ENCODE measurements around the gene DAZAP2. TPM values are rescaled to one million over a fixed set of nuclear protein-coding genes. Genes with fewer than 3 reads are reported as not detected.
"Not testable (repeated sequence)": the region's sequence is repeated elsewhere in the genome, so short reads cannot be mapped to it uniquely, and the experiment has no call there.

Gene DAZAP2
- total RNA-seq, 1 donor from 2014 or later, result 124 TPM

DNA sequence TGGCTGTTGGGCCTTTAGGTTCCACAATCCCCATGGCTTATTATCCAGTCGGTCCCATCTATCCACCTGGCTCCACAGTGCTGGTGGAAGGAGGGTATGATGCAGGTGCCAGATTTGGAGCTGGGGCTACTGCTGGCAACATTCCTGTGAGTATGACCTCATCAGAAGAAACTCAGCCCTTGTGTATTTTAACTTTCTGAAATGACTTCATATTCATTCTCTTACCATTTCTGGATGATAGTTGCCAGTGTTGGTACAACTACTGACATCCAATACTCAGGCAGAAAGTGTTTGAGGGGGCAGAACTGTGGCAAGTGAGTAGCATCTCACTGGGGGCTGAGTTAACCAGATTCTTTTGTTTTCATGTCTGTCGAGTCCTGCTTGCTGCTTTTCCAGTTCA, 2.3 kb downstream of the DAZAP2 start:
- intact Hi-C loops (cut with DNase I), result no loop called here
- DNase-seq (no peak), ATAC-seq (ENCODE audit: poor library complexity) (no peak)

DNA sequence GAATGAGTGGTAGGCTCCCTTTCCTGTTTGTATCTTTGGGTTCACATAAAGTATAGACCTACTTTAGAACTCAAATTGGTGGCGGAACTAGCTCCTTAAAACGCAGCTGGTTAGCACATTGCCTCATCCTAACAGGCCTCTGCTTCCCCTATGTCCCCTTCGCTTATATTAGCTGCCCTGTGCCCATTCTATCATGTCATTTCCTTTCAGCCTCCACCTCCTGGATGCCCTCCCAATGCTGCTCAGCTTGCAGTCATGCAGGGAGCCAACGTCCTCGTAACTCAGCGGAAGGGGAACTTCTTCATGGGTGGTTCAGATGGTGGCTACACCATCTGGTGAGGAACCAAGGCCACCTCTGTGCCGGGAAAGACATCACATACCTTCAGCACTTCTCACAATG, 3.5 kb downstream of the DAZAP2 start:
- no peak for ATAC-seq (ENCODE audit: poor library complexity)
- DNase-seq, result peak; percentile 59
- intact Hi-C loops (cut with DNase I), result no loop called here

- intact Hi-C loops (cut with DNase I), result no loop called here
- ATAC-seq (ENCODE audit: poor library complexity), result no peak
These were observed 4.2 kb downstream of the DAZAP2 start for GRCh38 chr12:51242876-51243275.

GRCh38 chr12:51244269-51244668, 5.6 kb downstream of the DAZAP2 start:
- no peak for ATAC-seq (ENCODE audit: poor library complexity)
- DNase-seq, result no peak
- intact Hi-C loops (cut with DNase I), result no loop called here

More at GRCh38 chr12:51242876-51243275, 4.2 kb downstream of the DAZAP2 start:
- DNase-seq, result no peak

- DNase-seq (no peak), ATAC-seq (ENCODE audit: poor library complexity) (no peak)
- intact Hi-C loops (cut with DNase I), result no loop called here
These were observed 7.0 kb downstream of the DAZAP2 start for GRCh38 chr12:51245476-51246253.

DNA sequence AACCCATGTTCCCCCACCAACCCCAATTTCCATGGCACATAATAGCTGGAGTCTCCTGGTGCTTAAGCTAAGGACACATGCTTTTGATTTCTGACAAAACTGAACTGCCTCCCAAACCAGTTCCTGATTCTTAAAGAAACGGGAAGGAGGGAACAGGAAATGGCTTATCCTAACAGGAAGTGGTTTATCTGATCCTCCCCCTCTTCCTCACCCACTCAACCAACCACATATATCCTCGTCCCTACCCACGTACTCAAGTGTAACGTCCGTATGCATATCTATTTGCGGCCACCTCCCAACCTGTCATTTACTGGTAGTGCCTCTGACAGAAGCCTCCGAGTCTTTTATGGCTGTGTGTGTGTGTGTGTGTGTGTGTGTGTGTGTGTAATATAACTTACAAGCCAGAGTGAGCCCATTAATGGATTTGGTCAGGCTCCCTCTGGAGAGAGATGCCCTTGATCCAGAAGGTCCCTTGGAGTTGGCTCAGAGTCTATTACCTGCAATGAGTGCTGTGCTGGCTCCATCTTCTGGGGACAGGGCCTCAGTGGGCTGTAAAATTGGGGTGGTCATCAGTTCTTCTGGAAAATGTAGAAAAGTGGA, 7.7 kb downstream of the DAZAP2 start:
- intact Hi-C loops (cut with DNase I), result no loop called here
- no peak for DNase-seq
- peak; percentile 53 for ATAC-seq (ENCODE audit: poor library complexity)

- no peak for ATAC-seq (ENCODE audit: poor library complexity)
- DNase-seq, result no peak
- intact Hi-C loops (cut with DNase I), result no loop called here
These were observed 9.0 kb downstream of the DAZAP2 start for GRCh38 chr12:51247523-51248206.

GRCh38 chr12:51253276-51253675, 14.7 kb downstream of the DAZAP2 start:
- intact Hi-C loops (cut with DNase I), result no loop called here
- ATAC-seq (ENCODE audit: poor library complexity), result no peak
- DNase-seq, result no peak

DNA sequence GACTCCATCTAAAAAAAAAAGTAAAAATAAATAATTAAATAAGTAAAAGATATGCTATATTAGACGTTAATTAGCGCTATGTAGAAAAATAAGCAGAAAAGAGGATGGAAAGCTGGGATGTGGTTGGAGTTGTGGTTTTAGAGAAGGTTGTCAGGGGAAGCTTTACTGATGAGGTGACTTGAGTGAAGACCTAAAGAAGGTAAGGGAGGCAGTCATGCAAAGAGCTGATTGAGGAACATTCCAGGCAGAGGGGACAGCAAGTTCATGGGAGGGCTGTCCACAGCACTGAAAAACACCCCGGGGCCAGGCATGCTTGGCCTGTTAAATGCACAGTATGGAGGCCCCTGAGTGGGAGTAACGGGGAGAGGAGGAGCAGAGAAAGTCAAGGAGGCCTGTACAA, 15.9 kb downstream of the DAZAP2 start:
- intact Hi-C loops (cut with DNase I), result no loop called here
- ATAC-seq (ENCODE audit: poor library complexity) (no peak), DNase-seq (no peak)

DNA sequence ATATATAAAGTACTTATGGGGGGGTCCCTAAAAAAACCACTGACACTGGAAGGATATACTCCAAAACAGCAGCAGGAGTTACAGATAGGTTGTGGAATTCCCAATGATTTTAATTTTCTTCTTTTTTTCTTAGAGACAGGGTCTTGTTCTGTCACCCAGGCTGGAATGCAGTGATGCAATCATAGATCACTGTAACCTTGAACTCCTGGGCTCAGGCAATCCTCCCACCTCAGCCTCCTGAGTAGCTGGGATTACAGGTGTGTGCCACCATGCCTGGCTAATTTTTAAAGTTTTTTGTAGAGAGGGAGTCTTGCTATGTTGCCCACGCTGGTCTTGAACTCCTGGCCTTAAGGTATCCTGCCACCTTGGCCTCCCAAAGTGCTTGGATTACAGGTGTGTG, 21.0 kb downstream of the DAZAP2 start:
- DNase-seq; intact Hi-C loops (cut with DNase I); ATAC-seq (ENCODE audit: poor library complexity): not testable (repeated sequence)

- no peak for ATAC-seq (ENCODE audit: poor library complexity)
- intact Hi-C loops (cut with DNase I), result loop anchor here (10.0 kb wide), 1 partner anchor 82 kb away; the partner anchor contains the start of gene CELA1
- no peak for DNase-seq
These were observed 24.1 kb downstream of the DAZAP2 start for GRCh38 chr12:51262758-51263177.

DNA sequence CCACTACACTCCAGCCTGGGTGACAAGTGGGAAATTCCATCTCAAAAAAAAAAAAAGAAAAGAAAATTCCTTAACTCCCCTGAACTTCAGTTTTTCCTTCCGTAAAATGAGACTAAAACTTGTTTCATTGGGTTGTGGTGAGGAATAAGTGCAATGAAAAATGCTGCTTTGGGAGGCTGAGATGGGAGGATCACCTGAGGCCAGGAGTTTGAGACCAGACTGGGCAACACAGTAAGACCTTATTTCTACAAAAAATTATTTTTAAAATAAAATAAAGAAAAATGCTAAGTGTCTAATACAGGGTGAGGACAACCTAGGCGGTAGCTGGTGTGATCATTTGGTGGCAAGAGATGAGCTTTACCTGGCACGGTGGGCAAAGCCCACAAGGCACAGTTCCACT, 24.7 kb downstream of the DAZAP2 start:
- DNase-seq (no peak), ATAC-seq (ENCODE audit: poor library complexity) (no peak)
- intact Hi-C loops (cut with DNase I), result loop anchor here (10.0 kb wide), 1 partner anchor 81 kb away; the partner anchor contains the start of gene CELA1

DNA sequence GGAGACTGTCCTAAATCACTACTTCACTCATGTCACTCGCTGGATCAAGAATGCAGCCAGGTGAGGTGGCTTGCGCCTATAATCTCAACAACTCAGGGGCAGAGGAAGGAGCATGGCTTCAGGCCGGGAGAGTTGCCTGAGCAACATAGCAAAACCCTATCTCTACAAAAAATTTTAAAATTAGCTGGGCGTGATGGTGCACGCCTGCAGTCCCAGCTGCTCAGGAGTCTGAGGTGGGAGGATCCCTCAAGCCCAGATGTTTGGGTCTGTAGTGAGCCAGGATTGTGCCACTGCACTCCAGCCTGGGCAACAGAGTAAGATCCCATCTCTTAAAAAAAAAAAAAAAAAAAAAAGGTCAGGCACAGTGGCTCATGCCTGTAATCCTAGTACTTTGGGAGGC, 25.7 kb downstream of the DAZAP2 start:
- intact Hi-C loops (cut with DNase I), result loop anchor here (10.0 kb wide), 1 partner anchor 81 kb away; the partner anchor contains the start of gene CELA1
- ATAC-seq (ENCODE audit: poor library complexity), result no peak
- DNase-seq, result no peak

DNA sequence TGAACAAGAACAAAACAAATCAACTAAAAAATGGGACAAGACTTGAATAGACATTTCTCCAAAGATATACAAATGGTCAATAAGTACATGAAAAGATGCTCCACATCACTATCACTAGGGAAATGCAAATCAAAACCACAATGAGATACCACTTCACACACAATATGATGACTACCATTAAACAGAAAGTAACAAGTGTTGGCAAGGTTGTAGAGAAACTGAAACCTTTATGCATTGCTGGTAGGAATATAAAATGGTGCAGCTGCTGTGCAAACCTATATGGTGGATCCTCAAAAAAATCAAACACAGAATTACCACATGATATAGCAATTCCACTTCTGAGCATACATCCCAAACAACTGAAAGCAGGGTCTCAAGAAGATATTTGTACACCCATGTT, 26.4 kb downstream of the DAZAP2 start:
- intact Hi-C loops (cut with DNase I), result loop anchor here (10.0 kb wide), 1 partner anchor 80 kb away; the partner anchor contains the start of gene CELA1
- DNase-seq (no peak), ATAC-seq (ENCODE audit: poor library complexity) (no peak)

- intact Hi-C loops (cut with DNase I), result loop anchor here (10.0 kb wide), 1 partner anchor 75 kb away; the partner anchor contains the start of gene CELA1
- ATAC-seq (ENCODE audit: poor library complexity) (peak; percentile 52), DNase-seq (peak; percentile 57)
These were observed 30.8 kb downstream of the DAZAP2 start for GRCh38 chr12:51269174-51270066.

GRCh38 chr12:51270067-51270950, 31.7 kb downstream of the DAZAP2 start, which contains the start of gene SMAGP:
Gene SMAGP, minus strand, starts transcription at chr12:51270415. Its CDS starts 1,137 bp downstream, at chr12:51269278.
- ATAC-seq (ENCODE audit: poor library complexity) (peak; percentile 80), DNase-seq (peak; percentile 66)
- intact Hi-C loops (cut with DNase I), result no loop called here

DNA sequence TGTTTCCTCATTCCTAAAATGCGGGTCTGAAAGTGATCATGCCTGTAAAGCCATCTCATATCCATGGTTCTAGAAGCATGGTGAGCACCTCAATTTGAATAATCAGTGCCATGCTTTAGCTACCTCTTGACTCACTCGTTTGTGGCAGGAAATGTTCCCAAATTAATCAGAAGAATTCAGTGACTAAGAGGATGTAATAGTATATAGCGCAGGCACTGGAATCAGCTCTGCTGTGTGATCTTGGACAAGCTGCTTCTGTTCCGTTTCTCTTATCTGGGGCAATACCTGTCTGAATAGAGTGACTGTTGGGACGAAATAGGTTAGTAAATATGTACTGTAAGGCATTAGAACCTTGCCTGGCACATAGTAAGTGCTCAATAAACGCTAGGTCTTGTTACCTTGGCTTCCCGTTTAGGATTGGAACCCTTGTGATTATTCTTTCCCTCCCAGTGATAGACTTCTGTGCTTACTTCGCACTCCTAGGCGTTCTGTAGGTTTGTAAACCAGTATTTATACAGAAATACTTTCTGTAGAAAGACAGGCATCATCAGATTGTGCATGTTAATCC, 32.4 kb downstream of the DAZAP2 start:
- no peak for DNase-seq
- intact Hi-C loops (cut with DNase I), result no loop called here
- ATAC-seq (ENCODE audit: poor library complexity), result peak; percentile 16
